Activated gamma-delta T cell treated with anti-CD3 and anti-CD28 coated beads, Interleukin-2, amount 50 U/mL, for 16 hours (primary cell): ENCODE data around the gene TUFT1.

Experiments used
- DNase-seq: peaks from one replicate; pipeline ENCODE4 v3.0.0-alpha.2; 2020; ENCODE audit warnings: low read depth

The TUFT1 gene, protein sequence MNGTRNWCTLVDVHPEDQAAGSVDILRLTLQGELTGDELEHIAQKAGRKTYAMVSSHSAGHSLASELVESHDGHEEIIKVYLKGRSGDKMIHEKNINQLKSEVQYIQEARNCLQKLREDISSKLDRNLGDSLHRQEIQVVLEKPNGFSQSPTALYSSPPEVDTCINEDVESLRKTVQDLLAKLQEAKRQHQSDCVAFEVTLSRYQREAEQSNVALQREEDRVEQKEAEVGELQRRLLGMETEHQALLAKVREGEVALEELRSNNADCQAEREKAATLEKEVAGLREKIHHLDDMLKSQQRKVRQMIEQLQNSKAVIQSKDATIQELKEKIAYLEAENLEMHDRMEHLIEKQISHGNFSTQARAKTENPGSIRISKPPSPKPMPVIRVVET

DNA sequence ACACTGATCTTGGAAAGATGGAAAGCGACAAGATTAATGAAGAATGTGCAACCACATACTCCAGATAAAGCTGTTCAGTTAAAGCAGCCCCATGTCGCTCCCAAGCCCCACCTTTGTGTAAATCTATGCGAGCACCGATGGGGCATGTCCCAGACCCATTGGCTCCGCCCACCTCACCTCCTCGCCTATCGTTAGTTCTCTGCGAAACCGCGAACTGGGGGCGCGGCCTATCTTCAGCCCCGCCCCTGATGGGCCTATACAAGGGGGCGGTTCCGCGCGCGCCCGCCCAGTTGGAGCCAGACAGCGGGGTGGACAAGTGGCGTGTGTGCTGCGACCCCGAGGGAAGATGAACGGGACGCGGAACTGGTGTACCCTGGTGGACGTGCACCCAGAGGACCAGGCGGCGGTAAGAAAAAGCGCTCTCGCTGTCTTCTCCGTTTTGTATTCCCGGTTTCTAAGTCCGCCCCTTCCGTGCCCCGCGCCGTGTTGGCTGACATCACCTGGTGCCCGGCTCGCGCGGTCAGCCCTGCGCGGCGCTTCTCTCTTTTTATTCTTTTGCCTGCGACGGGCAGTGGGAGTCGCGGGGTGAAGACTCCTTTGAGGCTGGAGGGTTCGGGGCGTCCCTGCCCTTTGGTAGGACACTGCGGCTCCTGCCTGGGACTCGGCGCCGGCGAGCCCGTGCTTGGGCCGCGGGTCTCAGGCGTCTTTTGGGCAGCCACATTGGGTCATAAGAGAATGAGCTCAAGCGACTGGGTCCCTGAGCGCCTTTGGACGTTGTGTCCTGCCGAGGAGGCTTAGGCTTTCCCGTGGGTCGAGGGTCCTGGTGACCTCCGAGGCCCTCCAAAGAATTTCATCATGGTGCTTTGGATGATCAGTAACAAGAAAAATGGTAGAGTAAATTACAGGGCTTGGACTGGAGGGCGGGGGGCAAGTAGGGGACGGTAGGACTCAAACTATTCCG lies at the start of gene TUFT1:
Gene TUFT1 (plus strand): TSS at position 289 of the 961 bp plus-strand sequence. CDS start 58 bp downstream, at position 347.
- peak; percentile 88 for DNase-seq

DNA sequence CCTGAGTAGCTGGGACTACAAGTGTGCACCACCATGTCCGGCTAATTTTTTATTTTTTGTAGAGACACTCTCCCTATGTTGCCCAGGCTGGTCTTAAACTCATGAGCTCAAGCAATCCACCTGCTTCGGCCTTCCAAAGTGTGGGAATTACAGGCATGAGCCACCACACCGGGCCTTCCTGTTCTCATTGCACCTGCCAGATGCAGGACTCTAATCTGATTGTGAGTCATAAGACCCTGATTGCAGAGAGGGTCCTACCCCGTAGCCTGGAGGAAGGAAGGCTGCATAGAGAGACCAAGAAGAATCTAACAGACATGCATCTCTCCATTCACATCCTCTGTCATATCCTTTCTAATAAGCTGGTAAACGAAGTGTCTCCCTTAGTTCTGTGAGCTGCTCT lies 48.5 kb upstream of the TUFT1 start:
- no peak for DNase-seq

DNA sequence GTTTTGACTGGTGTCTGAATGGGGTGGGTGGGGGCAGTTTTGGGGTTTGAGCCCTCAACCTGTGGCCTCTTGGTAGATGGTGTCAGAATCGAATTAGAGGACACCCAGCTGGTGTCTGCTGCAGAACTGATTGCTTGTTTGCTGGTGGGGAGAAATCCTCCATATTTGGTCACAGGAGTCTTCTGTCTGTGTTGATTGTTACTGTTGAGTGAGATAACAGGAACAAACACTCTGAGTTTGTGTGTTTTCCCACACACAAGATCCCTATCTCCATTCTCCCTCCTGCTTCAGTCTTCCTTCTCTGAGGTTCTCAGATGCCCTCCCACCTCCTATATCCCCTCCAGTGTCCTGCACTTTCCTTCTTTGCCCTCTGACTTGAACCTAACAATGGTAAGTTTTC lies 48.0 kb upstream of the TUFT1 start:
- DNase-seq = no peak

DNA sequence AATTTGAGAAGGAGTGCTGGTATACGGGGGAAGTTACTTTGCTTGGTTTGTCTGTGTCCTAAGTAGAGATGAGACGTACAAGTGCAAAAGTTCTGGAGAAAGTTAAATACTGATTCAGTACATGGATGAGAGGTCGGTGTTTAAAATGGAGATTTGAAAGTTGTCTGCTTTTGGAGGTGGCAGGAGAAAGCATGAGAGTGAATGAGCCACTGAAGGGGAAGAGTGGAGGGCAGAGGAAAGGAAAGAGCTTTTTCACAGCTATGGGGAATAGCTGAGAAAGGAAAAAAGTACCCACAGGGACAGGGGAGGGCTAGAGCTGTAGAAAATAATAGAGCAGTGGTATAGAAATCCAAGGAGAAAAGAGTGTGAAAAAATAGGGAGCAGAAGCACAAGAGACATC lies 47.1 kb upstream of the TUFT1 start:
- no peak for DNase-seq

DNA sequence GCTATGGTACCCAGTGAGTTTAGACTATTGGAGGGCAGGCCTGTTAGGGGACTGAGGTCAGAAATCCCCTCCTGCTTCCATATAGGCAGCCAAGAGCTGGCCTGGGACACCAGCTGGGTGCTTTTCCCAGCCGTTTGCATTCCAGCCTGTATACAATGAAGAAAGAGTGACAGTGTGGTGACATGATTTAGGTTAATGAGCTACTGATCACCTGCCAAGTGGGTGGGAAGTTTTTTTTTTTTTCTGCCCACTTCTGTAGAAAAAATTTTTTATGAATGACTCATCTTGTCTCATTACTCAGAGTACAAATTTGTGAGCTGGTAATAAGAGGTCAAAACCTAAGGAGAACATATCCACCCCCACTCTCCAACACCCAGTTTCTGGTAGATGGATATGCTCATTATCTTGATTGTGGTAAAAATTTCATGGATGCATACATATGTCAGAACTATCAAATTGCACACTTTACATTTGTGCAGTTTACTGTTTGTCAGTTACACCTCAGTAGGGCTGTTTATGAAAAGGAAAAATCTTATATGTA lies 45.3 kb upstream of the TUFT1 start:
- no peak for DNase-seq

DNA sequence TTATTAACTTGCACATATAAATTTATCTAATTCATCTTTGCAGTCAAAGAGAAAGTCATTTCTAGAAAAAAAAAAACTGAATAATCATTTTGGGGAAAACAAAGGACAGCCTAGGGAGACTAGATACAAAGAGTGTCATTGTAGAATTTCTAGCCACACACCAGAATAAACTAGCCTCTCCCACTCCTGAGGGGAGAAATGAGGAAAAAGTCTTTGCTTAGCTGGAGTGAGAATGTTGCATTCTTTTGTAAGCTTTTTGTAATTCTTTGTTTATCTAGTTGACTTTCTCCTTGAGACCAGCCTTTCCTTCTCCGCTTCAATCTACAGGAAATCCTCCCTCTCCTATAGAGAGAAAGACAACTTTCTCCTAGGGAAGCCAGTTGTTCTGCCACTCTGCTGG lies 44.8 kb upstream of the TUFT1 start:
- DNase-seq = no peak

DNA sequence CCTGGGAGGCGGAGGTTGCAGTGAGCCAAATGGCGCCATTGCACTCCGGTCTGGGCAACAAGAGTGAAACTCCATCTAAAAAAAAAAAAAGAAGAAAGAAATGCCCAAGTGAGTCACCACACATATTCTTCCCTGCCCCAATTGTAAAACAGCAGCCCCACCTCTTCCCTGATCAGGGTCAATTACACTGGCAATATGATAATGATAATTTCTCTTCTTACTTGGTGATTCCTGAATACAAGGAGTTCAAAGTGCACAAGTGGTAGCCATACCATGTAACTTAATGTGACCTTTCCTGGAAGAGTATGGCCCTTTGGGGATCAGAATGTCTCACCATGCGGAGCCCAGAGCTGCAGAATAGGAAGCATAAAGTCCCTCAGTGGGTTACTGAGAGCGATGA lies 40.7 kb upstream of the TUFT1 start:
- no peak for DNase-seq

DNA sequence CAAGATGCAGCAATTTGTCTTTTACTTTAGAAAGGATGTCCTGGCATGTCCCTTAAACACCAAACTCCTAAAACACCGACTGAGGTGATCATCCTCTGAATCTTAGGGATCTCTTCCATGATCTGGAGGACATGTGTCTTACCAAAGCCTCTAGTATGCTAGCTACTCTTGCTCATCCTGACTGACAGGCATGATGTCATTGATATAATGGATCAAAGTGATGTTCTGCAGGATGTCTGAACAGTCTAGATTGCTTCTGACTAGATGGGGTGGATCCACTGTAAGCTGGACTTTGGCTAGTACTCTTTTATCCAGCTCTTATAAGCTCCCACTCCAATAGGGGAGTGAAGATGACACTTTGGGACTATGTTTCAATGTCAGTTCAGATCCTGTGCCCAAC lies 40.2 kb upstream of the TUFT1 start:
- DNase-seq = no peak

DNA sequence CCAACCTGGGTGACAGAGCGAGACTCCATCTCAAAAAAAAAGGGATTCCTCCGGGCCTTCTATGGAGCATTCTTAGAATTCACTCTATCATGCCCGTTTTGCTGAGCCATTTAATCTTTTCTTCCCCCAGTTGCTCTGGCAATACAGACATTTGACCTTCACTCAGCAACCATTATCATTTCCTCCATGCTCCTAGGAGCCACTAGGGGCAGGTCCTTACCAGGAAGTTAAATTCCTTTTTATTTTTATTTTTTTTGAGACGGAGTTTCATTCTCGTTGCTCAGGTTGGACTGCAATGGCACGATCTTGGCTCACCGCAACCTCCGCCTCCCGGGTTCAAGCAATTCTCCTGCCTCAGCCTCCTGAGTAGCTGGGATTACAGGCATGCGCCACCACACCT lies 38.6 kb upstream of the TUFT1 start:
- DNase-seq = no peak

DNA sequence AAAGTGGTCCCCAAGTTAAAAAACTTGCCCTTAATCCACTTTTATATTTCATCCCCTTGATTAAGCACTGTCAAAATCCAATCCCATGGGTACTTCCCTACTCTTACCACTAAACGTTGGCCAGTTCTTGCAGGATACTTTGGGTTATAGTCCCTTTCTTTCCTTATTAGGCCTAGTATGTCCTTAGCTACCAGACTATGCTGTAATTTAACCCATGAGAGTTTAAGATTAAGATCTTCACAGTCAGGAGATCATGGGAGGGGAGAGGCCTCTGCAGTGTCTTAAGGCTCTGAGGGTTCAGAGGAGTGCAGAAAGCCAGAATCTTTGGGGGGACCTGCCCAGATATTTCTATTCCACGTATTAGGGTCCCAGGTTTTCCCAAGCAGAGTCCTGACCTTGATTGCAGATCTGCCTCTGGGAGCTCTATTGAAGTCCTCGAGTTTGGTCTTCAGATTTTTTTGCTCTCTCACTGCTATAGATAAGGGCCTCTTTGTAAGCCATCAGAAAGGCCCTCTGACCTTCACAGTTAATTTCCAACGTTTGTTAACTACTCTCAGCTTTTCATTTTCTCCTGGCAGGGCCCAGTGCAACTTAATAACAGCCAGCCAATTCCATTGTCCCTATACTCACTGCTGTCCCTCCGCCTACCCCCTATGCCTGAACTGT lies 37.9 kb upstream of the TUFT1 start:
- DNase-seq = no peak

DNA sequence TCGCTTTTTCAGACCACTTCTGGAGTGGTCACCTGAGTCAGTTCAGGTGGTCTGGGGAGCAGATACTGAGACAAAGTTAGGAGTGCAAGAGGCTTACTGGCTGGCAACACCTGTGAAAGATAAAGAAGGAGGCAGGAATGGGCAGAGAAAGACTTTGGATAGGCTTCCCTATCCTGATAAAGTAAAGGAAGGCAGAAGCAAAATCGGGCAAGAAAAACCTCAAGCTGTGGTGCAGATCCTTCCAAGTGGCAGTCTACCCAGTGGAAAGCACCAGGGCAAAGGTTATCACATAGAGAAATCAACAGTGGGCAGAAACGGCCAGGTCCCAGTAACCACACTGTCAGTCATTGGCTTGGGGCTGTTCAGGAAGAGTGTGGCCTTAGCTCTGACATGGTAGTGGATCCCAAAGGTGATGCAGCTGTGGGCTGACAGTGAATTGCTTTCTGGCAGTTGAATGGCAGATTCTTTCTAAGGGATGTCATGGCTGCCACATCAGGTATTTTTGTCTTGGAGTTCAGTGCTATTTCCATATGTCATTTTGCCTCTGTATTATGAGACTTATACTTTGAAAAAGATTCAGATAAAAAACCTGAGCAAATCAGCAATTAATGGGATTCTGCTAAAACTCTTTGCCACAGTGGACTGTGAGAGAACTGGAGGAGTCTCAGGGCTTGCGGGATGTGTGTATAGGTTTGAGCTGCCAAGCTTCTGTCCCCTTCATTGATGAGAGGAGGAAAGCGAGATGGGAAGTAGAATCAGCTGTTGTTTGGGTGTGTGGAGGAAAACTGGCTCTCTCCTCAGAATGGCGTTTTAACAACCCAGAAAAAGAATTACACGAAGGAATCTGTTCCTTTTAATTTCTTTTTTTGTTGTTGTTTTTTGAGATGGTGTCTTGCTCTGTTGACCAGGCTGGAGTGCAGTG lies 37.0 kb upstream of the TUFT1 start:
- DNase-seq = no peak

DNA sequence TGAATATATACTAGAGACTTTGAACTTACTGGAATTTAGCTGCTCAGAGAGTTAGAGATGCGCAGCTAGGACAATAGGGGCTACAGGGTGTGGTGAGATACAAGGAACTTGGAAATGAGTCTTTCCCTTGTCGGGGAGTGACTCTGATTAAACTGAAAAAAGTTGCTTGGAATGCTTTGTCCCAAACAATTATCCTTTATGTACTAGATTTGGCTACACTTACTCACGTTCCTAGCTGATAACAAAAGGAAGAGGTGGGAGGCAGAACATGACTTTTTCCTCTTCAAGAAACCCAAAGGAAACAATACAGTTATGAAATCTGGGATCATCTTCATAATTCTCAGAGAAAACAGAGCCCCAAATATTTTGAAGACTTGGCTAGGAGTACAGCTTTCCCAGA lies 35.9 kb upstream of the TUFT1 start:
- no peak for DNase-seq

DNA sequence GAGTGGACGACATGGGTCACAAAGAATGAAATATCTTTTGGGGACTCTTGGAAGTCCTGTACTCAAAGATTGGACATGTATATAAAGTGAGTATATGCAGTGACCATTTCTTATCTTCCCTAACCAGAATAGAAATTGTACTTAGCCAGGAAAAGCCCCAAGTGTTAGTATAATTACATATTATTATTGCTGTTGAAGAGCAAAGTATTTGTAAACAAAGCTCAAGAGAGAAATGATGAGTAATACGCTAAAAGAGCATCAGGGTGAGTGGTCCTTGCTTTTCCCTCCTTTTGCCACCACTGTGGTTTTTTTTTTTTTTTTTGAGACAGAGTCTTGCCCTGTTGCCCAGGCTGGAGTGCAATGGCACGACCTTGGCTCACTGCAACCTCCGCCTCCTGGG lies 35.4 kb upstream of the TUFT1 start:
- DNase-seq = no peak

DNA sequence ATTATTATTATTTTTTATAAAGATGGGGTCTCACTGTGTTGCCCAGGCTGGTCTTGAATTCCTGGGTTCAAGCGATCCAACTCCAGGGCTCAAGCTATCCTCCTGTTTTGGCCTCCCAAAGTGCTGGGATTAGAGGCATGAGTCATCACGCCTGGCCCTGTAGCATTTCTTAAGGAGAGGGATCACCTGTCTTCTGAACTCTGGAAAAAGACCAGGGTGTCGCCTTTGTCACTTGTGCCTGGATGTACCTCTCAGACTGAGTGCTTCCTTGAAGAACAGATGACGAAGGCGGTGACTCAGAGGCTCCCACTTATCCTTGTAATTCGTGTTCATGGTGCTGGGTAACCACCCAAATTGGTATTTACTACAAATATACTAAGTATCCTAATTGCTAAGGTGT lies 31.3 kb upstream of the TUFT1 start:
- DNase-seq = no peak

DNA sequence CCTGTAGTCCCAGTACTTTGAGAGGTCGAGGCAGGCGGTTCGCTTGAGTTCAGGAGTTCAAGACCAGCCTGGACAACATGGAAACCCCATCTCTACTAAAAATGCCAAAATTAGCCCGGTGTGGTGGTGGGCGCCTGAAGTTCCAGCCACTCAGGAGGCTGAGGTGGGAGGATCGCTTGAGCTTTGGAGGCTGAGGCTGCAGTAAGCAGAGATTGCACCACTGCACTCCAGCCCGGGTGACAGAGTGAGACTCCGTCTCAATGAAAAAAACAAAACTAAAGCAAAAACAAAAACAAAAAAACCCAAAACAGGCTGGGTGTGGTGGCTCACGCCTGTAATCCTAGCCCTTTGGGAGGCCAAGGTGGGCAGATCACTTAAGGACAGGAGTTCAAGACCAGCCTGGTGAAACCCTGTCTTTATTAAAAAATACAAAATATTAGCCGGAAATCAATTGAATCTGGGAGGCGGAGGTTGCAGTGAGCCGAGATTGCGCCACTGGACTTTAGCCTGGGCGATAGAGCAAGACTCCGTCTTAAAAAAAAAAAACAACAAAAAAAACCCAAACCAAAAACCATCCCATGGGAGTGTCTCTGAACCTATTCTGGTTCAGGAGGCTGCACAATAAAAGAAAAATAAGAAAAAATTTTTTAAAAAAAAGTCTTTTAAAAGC lies 30.6 kb upstream of the TUFT1 start:
- no peak for DNase-seq

DNA sequence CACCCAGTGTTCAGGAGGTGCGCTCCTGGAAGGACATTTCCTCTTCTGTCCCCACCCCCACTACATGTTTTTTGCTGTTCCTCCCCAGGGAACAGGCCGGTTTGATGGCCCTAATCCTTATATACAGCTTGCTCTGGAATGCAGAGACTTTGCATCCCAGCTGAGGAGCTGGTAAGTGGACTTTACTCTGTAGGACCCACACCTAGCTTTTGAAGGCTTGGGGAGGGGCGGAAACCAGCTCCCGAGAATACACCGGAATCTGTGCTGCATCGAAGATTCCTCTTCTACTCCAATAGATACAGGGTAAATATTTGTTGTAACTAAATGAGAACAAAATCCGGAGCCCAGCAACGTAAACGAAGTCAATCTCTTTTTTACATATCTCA lies 30.1 kb upstream of the TUFT1 start:
- no peak for DNase-seq

DNA sequence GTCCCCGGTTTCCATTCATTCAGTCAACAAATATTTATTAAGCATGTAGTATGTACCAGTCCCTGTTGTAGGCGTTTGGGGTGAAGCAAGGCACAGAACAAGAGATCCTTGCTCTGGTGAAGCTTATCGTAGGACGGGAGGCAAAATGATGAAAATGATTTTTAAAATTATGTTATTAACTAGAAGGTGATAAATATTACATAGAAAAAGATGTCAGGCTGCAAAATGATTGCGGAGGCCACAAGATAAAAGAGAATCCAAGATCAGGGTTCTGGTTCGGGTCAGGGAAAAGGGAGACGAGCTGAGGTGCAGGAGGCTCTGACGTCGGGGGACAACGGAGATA lies 29.5 kb upstream of the TUFT1 start:
- no peak for DNase-seq

DNA sequence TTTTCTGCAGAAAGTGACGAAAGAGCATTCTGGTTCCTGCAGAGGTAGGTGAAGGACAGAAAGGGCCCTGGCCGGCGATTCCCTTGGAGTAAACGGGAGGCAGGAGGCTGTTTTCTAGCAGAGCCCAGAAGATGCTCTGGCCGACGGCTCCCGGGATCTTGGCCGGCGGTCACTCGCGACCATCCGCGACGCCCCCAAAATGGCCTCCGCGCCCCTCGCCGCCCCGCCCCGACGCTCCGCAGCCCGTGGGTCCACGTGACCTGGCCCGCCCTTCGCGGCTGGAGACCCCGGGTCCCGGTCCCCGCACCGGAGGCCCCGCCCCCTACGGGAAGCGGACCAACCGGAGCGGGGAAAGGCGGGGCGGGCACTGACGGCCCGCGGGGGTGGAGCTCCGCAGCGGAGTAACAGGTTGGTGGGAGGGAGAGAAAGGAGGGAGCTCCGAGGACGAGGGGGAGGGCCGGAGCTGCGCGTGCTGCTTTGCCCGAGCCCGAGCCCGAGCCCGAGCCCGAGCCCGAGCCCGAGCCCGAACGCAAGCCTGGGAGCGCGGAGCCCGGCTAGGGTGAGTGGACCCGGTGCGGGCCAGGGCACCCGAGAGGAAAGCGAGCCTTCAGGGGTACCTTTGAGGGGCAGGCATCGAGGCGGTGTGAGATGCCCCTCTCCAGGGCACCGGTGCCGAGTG lies 29.0 kb upstream of the TUFT1 start, which contains the start of gene CGN:
Gene CGN (plus strand): TSS at position 431 of the 679 bp plus-strand sequence. CDS start 7,133 bp downstream, outside the sequence.
- DNase-seq = peak; percentile 76

DNA sequence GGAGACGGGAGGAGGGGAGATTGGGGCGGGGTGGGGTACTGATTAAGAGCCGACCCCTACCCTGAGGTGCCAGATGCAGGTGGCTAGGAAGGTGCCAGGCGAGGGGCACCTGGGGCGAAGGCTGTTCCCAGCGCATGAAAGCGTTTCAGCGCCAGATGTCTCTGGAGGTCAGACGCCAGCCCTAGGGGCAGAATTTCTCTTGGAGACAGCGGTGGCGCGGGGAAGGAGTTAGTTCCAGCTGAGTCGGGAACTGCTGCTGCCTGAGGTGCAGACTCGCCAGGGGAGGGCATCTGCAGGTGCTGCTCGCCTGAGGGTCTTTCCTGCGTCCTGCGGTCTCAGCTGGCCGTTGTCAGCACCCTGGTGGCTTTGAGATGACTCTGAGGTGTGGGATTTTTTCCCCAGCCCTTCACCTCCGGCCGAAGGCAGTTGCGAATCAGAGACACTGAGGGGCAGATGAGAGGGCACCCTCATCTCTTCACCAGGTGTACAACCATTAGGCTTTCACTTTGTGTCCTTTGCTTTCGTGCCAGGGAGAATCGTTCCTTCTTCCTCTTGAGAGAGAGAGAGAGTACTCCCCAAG lies 28.4 kb upstream of the TUFT1 start:
- DNase-seq = peak; percentile 7

DNA sequence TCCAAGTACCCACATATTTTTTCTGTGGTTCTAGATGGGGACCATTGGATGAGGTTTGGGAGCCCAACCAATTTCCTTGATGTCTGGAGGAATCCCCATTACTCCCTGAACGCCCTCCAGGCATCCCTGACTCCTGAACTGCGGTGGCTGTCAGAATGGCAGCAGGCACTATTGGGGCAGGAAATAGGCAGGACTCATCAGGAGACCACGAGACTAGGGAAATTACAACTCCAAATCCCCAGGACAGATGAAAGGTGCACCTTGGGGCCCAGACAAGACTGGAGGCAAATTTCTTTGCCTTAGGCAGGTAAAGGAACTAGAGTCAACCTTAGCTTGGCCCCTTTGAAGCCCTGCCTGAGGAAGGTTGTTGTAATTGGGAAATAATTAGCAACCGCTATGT lies 27.8 kb upstream of the TUFT1 start:
- no peak for DNase-seq
